ENCODE results near the gene SLC9A1. TPM values are rescaled to one million over a fixed set of nuclear protein-coding genes. Genes with fewer than 3 reads are reported as not detected.

Gene SLC9A1
- polyA plus RNA-seq, 1 donor (not counting 4 experiments of a cell fraction or from before 2014, with no cell fraction given): 12.4 TPM

- Histone ChIP-seq H3K27ac (ENCODE audit: control insufficient read depth, insufficient read depth, low read length) (no peak overlapping the region), H3K79me2 (ENCODE audit: control insufficient read depth, insufficient read depth, low read length) (peaks cover 19% of the 10 kb centered on the region), H4K20me1 (ENCODE audit: control insufficient read depth, extremely low read depth, insufficient read depth, low read length) (peaks cover 3% of the 10 kb centered on the region), H3K9ac (ENCODE audit: control insufficient read depth, extremely low read depth, insufficient read depth, low read length) (no peak overlapping the region), H3K9me1 (ENCODE audit: control insufficient read depth, extremely low read depth, insufficient read depth, low read length) (no peaks in the 10 kb centered on the region), H3K36me3 (ENCODE audit: control insufficient read depth in 2 of 2, extremely low read depth in 1 of 2, insufficient read depth in 2 of 2, low read length in 2 of 2) (peaks cover 18 to 53% of the 10 kb centered on the region in 2 experiments), H2AFZ (ENCODE audit: control insufficient read depth, low read length) (no peak overlapping the region), H3K4me1 (ENCODE audit: control insufficient read depth, extremely low read depth, insufficient read depth, low read length) (peaks cover 11% of the 10 kb centered on the region), H3K4me2 (ENCODE audit: control insufficient read depth, extremely low read depth, insufficient read depth, low read depth, low read length) (no peak overlapping the region), H3K27me3 (ENCODE audit: control insufficient read depth, extremely low read depth, insufficient read depth, low read length) (no peaks in the 10 kb centered on the region), H3K9me3 (ENCODE audit: control insufficient read depth, low read depth, low read length) (no peaks in the 10 kb centered on the region), H3K4me3 (ENCODE audit: control insufficient read depth in 2 of 3, extremely low read depth in 1 of 3, insufficient read depth in 2 of 3, low read depth in 1 of 3, low read length in 3 of 3) (no peak overlapping the region)
- no peak for DNase-seq (ENCODE audit: low read depth, low spot score)
- TF ChIP-seq CTCF (optimal IDR thresholded peaks at IDR 0.05 in 1 of 3, IDR thresholded peaks at IDR 0.05 in 1 of 3, conservative IDR thresholded peaks at IDR 0.05 in 1 of 3; ENCODE audit: extremely low read depth in 1 of 3, insufficient read depth in 2 of 3, low read length in 3 of 3) (no peak), EZH2 (IDR thresholded peaks at IDR 0.05; ENCODE audit: low read length) (no peak)
- dilution Hi-C loops (cut with MboI; ENCODE audit: extremely low pct_ligation_motif_present, low sequenced_read_pairs): no loop called here
- FAIRE-seq: no peak
Measured at GRCh38 chr1:27105018-27105417, 49.9 kb downstream of the SLC9A1 start.

DNA sequence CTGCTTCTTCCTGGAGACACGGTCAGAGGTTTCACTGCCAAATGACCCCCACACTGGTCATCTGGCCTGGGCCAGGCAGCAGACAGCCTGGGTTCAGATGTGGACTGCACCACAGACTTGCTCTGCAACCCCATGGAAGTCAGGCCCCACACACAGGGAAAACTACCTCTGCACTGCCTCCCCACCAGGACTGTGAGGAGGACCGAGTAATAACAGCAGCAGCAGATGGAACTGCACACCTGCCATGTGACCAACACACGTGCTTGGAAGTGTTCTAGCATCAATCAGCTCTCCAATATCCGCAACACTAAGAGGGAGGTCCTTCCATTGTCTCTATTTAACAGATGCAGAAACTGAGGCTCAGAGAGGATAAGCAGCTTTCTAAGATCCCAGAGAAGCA lies 51.4 kb downstream of the SLC9A1 start:
- Histone ChIP-seq H3K4me1 (ENCODE audit: control insufficient read depth, extremely low read depth, insufficient read depth, low read length) (peaks cover 26% of the 10 kb centered on the region), H3K36me3 (ENCODE audit: control insufficient read depth in 2 of 2, extremely low read depth in 1 of 2, insufficient read depth in 2 of 2, low read length in 2 of 2) (peaks cover 14 to 47% of the 10 kb centered on the region in 2 experiments), H3K27ac (ENCODE audit: control insufficient read depth, insufficient read depth, low read length) (no peak overlapping the region), H2AFZ (ENCODE audit: control insufficient read depth, low read length) (no peak overlapping the region), H3K79me2 (ENCODE audit: control insufficient read depth, insufficient read depth, low read length) (peaks cover 7% of the 10 kb centered on the region), H3K27me3 (ENCODE audit: control insufficient read depth, extremely low read depth, insufficient read depth, low read length) (no peaks in the 10 kb centered on the region), H3K9me3 (ENCODE audit: control insufficient read depth, low read depth, low read length) (no peaks in the 10 kb centered on the region), H4K20me1 (ENCODE audit: control insufficient read depth, extremely low read depth, insufficient read depth, low read length) (peaks cover 3% of the 10 kb centered on the region), H3K9ac (ENCODE audit: control insufficient read depth, extremely low read depth, insufficient read depth, low read length) (no peak overlapping the region), H3K4me3 (ENCODE audit: control insufficient read depth in 2 of 3, extremely low read depth in 1 of 3, insufficient read depth in 2 of 3, low read depth in 1 of 3, low read length in 3 of 3) (no peak overlapping the region), H3K4me2 (ENCODE audit: control insufficient read depth, extremely low read depth, insufficient read depth, low read depth, low read length) (no peak overlapping the region), H3K9me1 (ENCODE audit: control insufficient read depth, extremely low read depth, insufficient read depth, low read length) (peaks cover 2% of the 10 kb centered on the region)
- no peak for TF ChIP-seq CTCF (optimal IDR thresholded peaks at IDR 0.05 in 1 of 3, IDR thresholded peaks at IDR 0.05 in 1 of 3, conservative IDR thresholded peaks at IDR 0.05 in 1 of 3; ENCODE audit: extremely low read depth in 1 of 3, insufficient read depth in 2 of 3, low read length in 3 of 3)
- TF ChIP-seq EZH2 (IDR thresholded peaks at IDR 0.05; ENCODE audit: low read length): no peak
- DNase-seq (ENCODE audit: low read depth, low spot score) (no peak), FAIRE-seq (no peak)
- dilution Hi-C loops (cut with MboI; ENCODE audit: extremely low pct_ligation_motif_present, low sequenced_read_pairs): no loop called here

Data from keratinocyte (primary cell).